GM18507 (cell line): ENCODE results near the gene PYGO2.

Source experiments
- DNase-seq: peaks from one replicate; pipeline ENCODE4 v3.0.0; 2011; ENCODE audit warnings: low read depth; ENCODE audit not compliant: insufficient read length; ENCODE audit errors: extremely low spot score
- FAIRE-seq: peaks from 2 replicates; lab custom pipeline; 2011; peaks lifted over from hg19 to GRCh38; lab: Jason Lieb, UNC

The PYGO2 gene

GRCh38 chr1:154967331-154967950 lies 5.9 kb upstream of the PYGO2 start:
- DNase-seq (no peak), FAIRE-seq (no peak)

- DNase-seq: no peak
- FAIRE-seq: no peak
These were observed 4.5 kb upstream of the PYGO2 start for GRCh38 chr1:154966111-154966510.

DNA sequence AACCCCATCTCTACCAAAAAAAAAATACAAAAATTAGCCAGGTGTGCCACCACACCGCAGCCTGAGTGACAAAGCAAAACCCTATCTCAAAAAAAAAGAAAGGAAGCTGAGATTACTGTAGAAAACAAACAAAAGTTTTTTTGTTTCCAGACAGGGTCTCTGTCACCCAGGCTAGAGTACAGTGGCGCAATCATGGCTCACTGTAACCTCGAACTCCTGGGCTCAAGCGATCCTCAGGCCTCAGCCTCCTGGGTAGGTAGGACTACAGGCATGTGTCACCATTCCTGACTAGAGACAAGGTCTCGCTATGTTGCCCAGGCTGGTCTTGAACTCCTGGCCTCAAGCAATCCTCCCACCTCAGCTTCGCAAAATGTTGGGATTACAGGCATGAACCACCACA lies 2.8 kb upstream of the PYGO2 start:
- FAIRE-seq (no peak), DNase-seq (no peak)

- FAIRE-seq (no peak), DNase-seq (no peak)
These were observed 2.1 kb upstream of the PYGO2 start for GRCh38 chr1:154963643-154964042.

DNA sequence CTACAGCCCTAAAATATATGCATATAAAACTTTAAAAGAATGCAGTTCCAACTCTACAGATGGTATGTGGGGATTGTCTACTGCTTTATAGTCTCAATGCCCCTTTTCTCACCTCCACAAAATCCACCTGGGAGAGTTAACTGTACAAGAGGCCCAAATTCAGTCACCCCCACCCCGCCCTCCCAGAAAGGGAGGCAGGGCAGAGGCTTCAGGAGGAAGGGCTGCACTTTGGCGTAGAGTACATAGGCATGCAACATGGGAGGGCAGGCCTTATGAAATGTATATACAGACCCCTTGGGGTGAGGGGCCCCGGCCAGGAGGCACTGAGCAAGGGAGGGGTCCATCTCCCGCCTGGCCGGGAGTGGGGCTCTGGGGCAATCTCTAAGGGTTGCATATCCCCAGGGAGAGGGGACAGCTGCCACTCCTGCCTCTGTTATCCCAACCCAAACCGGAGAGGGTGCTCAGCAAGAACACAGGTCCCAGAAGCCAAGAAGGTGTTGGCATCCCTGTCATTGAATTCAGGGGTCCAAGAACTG lies 1.3 kb upstream of the PYGO2 start:
- DNase-seq (no peak), FAIRE-seq (no peak)

DNA sequence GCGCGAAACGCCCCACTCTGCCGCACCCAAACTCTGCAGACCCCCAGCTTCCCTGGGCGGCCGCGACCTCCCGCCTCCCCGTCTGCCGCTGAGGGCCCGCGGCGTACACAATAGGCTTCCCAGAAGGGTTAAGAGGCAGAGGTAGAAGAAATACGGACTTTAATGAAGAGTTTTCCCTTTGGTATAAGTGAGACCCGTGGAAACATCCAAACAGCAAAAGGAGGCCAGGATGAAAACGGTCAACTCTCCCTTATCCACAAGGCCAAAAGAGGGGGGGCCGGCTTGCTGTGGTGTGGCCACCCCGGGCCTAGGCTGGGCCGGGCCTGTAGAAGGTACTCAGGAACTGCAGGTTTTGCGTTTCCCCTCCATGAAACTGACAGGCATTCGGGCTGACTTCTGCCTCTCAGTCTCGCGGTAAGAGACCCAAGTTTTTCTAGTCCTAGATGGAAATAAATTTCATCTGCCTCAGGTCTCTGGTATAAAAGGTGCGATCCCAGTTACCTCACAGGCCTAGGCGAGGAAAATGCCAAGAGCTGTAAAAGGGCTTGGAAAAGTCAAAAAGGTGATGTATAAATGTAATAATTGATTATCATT lies 671 bp upstream of the PYGO2 start:
- DNase-seq (no peak), FAIRE-seq (peak; percentile 33)

DNA sequence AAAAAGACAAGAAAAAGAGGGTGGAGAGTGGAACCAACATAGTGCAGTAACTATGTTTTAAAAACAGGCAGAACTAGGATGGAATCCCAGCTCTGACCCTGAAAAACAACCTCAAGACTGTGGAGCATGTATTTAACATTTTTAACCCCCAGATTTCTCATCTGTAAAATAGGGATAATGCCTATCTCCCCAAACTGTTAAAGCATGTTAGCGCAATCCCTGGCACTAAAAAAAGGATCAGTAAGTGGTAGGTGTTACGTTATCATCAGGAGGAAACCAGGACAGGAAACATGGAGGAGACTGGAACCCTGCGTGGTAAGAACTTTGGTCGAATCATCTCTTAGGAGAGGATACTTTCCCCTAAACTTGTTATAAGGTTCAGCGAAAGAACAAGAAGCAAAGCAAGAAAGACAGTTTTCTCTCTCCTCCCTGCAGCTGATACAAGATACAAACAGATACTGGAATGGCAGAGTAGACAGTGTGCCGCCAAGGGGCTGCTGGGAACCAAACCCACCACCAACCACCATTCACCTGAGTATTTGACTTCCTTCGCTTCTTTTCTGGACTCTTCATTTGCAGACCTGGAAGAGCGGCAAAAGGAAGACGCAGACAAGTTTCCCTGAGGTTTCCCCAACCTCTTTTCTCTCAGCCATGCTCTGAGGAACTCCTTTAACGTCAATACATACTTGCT lies 991 bp downstream of the PYGO2 start:
- no peak for DNase-seq
- FAIRE-seq: no peak

GRCh38 chr1:154959426-154959780 lies 2.2 kb downstream of the PYGO2 start:
- FAIRE-seq: no peak
- no peak for DNase-seq

GRCh38 chr1:154958681-154959425 lies 2.7 kb downstream of the PYGO2 start:
- DNase-seq (no peak), FAIRE-seq (no peak)

GRCh38 chr1:154958036-154958435 lies 3.5 kb downstream of the PYGO2 start:
- no peak for DNase-seq
- FAIRE-seq: no peak

GRCh38 chr1:154957091-154957657 lies 4.4 kb downstream of the PYGO2 start:
- no peak for DNase-seq
- no peak for FAIRE-seq

DNA sequence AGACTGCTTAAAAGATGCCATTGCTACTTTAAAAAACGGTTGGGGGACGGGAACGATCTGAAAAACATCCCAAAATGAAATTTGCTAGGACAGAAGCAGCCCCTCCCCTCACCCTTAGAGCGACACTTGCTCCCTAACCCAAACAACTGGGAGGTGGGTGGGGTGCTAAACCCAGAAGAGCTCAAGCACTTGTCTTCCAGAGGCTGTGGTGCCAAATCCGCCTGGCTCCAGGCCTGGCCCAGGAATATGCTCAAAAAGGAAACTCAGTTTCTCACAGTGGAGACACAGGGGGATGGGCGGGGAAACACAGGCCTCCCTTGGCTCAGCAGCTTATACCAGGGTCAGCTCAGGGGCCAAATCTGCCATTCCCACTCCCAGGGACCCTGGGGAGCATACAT lies 5.0 kb downstream of the PYGO2 start:
- FAIRE-seq: no peak
- no peak for DNase-seq

DNA sequence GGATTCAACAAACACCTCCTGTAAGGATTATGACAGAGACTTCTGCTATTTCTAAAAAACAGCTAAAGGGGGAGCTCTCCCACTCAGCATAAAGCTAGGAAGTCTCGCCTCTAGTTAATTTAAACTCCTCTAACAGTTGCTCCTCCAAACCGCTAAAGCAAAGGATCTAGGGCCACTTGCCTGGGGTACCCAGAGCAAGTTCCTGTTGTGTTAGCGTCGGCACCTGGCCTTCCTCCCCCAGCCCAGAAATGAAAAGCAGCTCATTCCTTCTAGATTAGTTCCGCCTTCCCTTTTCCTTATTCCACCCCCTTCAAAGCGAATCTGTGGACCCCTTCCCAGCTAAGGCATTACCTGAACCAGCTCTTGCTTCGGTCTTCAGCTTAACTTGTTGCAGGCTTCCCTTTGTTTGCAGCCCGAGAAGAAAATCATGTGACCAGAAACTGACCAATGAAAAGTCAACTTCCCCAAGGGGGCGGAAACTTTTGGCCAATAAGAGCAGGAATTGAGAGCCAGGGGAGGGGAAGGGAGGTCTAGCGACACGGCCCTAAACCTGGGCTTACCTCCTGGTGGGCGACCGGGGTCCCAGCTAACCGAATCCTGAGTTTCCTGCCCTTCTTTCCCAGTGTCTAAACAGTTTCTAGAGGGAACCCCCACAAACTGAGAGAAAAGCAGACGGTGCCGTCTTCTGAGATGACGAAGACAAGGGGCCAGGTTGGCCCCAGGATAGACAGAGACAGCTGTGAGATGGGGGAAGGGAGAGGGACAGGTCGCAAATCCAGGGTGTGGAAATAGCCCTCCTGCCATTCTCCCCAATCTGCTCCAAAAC lies 5.7 kb downstream of the PYGO2 start, which contains the start of gene PBXIP1:
PBXIP1 (minus strand) TSS at position 382 of the 826 bp plus-strand sequence. CDS start 2,378 bp downstream, outside the sequence.
- peak; percentile 76 for DNase-seq
- peak; percentile 89 for FAIRE-seq

GRCh38 chr1:154955039-154955717 lies 6.4 kb downstream of the PYGO2 start:
- DNase-seq (no peak), FAIRE-seq (peak; percentile 85)

DNA sequence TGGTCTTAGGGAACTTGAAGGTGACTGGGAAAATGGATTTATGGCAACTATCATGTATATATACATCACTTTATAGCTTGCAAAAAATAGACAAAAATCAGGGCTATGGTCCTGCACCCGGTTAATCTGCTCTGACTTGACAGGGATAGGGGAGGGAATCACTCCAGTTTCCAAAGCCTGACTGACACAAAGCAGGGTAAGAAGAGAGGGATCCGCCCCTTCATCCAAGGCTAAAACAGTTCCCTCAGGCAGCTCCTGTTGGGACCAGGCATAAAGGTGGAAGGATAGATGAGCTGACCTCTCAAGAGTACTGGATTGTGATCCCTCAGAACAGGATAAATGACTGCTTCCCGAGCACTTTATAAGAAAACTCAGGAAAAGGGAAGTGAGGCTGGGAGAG lies 7.0 kb downstream of the PYGO2 start:
- FAIRE-seq (no peak), DNase-seq (no peak)

GRCh38 chr1:154953611-154954038 lies 8.0 kb downstream of the PYGO2 start:
- FAIRE-seq (no peak), DNase-seq (no peak)

GRCh38 chr1:154952664-154953063 lies 8.9 kb downstream of the PYGO2 start:
- FAIRE-seq (no peak), DNase-seq (no peak)

- DNase-seq (no peak), FAIRE-seq (no peak)
These were observed 9.5 kb downstream of the PYGO2 start for GRCh38 chr1:154951901-154952657.
